NCI-H82 treated with DMSO at 0.1 percent for 48 hours (cell line): ENCODE data around the gene ENHO.

Experiments used
- DNase-seq: peaks from one replicate; lab custom pipeline; 2025; ENCODE audit not compliant: unreplicated experiment; lab: John Stamatoyannopoulos, UW

The ENHO gene

DNA sequence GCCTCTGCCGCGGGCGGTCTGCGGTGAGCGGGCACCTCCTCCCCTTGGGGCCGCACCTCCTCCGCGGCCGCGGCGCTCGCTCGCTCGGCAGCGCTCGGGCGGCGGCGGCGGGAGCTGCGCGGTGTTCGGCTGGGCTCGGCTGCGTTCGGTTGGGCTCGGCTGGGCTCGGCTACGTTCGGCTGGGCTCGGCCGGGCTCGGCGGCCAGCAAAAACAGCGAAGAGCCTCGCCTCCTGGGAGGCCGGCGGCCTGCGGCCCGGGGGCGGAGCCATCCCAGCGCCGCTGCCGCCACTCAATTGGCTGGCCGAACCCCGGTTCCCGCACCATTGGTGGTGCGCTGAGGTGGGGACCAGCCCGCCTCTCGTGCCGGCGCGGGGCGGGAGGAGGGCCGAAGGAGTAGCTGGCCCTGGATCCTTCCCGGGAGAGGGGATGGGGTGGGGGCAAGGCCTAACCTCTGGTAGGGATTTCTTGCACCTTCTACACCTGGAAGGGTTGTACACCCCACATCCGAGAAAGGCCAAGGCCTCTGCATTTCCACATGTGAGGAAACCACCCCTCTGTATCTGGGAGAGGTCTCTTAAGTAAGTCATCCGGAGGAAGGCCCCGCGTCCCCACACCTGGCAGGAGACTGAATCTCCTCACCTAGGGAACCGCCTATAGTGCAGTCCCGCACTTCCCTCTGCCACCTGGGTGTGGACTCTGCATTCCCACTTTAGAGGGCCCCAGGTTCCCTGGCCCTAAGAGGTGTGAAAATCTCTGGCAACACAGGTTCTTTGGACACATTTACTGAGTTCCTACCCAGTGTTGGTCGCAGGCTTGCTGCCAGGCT is at the start of gene ENHO:
ENHO (minus strand) TSS at position 20 of the 827 bp plus-strand sequence. CDS start 1,295 bp downstream, outside the sequence.
- peak; percentile 44 for DNase-seq

GRCh38 chr9:34572092-34572491 is 49.3 kb upstream of the ENHO start:
- DNase-seq: no peak

- no peak for DNase-seq
These were observed 48.7 kb upstream of the ENHO start for GRCh38 chr9:34571481-34571810.

DNA sequence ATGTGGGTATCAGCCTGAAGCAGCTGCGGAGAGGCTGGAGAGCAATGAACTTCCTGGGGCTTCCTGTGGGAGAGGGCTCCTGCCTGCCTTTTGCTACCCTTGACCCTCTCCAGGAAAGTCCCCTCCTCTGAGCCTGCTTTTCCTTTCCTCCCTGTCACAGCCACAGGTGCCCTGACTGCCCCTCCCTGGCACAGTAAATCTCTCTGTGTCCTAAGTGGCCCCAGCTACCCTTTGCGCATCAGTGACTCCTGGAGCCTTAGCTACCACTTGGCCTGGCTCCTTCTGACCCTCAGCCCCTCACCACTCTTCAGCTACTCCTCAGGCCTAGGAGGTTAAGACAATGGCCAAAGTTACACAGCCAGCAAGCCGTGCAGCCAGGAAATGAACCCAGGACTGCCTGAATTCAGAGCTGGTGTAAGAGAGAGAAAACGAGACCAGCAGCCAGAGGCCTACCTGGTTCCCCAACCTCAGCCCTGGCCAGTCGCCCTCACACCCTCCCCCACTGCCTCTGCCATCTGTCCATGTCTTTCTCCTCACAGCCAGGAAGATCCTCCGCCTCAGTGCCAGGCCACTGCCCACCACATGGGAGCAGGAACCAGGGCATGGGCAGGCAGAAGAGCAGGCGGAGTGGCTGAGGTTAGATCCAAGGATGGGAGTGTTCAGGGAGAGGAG is 48.2 kb upstream of the ENHO start:
- no peak for DNase-seq

- no peak for DNase-seq
These were observed 47.6 kb upstream of the ENHO start for GRCh38 chr9:34570376-34570775.

DNA sequence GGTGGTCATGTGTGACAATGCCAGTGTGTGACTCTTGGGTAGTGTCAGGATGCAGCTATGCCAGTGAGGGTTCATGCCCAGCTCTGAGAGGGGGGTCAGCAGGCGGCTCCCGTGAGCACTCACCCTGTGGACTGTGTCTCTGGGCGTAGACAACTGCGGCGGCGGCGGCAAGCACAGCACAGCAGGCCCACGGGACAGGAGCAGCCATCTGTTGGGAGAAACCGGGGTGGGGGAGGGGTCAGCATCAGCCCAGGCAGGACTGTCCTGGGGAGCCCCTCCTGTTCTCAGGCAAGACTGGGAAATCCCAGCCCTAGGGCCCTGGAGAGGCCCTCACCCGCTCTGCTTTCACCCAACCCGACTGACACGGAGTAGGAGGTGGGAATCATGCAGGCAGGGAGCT is 46.0 kb upstream of the ENHO start:
- DNase-seq: peak; percentile 20

DNA sequence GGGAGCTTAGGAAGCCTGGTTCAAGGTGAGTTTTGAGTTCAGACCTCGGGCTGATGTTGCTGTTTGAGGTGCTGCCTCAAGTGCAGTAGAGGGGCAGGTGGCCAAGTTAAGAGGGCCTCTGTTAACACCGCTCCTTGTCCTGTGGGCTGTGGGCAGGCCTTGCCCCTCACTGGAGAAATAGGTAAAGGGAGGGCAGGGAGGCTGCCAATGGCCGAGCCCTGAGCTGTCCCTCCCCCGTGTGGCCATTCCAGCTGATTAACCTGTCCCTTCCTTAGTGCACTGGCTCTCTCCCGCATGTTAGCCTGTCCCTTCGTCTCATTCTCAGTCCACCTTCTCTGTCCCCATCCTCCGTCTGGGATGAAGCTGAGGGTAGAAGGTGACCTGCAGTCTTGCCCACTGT is 45.3 kb upstream of the ENHO start:
- no peak for DNase-seq

DNA sequence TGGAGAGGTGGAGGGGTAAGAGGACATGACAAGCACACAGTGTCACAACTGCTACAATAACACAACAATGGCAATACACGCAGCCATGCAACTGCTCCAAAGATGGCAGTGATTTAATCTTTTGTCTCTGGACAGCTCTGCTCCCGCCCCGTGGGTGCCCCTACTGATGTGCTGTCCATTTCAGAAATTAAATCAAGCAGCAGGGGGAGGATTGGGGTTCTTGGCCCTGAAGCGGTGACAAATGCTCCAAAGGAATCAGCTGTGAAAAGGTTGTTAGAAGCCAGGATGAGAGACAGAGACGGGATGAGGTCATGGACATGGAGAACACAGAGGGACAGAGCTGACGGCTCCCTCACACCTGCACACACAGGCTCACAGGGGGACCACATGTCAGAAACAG is 44.2 kb upstream of the ENHO start:
- DNase-seq: no peak

- DNase-seq: no peak
These were observed 43.5 kb upstream of the ENHO start for GRCh38 chr9:34566322-34566721.

GRCh38 chr9:34565856-34566255 is 43.1 kb upstream of the ENHO start:
- no peak for DNase-seq

DNA sequence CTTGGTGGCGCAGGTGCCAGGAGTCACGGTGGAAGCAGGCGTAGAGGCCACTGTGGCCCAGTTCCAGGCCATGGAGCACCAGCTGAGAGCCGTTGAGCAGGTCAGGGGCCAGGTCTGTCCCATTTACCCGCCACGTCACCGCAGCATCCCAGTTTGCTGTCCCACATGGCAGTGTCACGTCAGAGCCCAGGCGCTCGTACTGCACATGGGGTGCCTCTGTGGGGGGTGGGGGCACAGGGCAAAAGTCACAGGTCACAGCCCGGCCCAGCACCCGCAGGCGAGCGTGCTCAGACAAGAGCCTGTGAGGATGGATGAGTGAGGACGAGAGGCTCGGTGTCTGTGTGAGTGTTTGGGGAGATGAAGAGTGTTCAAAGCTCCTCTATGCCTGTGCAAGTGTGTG is 41.8 kb upstream of the ENHO start:
- DNase-seq: no peak

DNA sequence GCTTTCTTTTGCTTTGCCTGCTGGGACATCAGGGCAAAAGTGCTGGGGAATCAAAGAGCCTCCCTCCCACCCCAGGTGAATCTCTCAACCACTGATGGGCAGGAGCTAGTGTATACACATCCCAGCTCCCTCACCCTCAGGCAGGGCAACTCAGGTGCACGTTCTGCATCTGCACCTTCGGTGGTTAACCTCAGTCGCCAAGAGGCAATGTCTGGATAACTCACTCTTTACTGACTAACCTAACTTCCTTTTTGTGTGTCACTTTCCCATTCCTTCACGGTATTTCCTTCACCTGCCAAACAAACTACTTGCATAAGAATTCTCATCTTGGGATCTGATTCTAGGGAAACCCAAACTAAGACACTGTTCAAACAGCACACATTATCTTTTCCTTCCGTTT is 40.5 kb upstream of the ENHO start:
- no peak for DNase-seq

DNA sequence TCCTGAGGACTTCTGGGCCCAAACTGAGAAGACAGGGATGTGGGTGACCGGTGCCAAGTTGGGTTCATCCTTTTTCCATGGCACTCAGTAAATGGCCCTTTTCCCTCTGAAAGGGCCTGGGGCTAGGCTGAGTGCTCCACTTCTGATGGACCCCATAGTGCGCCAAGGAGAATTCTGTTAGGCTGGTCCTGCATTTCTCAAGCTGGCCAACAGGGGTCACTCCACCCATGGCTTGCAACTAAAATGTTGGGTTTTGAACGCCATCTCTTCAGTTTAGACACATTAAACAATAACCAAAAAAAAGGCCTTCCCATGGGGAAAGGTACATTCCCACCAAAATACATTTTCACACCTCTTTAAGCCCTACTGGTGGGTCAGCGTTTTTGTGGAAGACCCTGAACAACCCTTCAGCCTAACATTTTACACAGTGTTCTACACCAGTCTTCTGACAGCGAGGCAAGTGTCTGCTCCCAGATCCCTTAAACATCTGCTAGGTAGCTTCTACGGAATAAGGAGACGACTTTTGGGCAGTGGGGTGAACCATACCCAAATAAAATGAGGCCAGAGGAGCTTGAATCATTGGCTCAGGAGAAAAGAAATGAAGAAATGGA is 39.5 kb upstream of the ENHO start:
- no peak for DNase-seq

DNA sequence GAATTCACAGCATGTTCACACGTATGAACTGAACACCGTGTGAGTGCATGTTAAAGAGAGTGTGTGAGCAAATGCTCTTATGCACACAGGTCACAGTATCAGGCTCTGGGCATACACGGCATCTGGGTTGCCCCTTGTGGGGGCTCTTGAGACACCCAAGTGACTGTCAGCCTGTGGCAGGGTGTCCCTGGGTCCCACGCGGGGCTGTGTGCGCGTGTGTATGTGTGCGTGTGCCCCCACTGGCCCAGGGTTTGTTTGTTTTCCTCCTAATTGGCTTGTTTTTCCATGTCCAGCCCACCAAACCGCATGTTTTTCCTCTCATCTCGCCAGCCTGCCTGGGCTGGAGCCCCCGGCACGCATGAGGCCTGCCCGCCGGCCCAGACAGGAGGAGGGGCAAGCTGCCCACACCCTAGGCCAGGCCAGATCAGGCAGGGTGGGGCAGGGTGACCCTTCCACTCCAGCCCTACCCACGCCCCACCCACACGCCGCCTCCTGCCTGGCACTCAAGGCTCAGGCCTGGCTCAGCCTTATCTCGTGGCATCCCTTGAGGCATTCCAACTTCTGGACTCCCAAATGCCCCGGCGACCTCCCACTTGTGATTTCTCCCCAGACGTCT is 37.9 kb upstream of the ENHO start:
- DNase-seq: no peak

DNA sequence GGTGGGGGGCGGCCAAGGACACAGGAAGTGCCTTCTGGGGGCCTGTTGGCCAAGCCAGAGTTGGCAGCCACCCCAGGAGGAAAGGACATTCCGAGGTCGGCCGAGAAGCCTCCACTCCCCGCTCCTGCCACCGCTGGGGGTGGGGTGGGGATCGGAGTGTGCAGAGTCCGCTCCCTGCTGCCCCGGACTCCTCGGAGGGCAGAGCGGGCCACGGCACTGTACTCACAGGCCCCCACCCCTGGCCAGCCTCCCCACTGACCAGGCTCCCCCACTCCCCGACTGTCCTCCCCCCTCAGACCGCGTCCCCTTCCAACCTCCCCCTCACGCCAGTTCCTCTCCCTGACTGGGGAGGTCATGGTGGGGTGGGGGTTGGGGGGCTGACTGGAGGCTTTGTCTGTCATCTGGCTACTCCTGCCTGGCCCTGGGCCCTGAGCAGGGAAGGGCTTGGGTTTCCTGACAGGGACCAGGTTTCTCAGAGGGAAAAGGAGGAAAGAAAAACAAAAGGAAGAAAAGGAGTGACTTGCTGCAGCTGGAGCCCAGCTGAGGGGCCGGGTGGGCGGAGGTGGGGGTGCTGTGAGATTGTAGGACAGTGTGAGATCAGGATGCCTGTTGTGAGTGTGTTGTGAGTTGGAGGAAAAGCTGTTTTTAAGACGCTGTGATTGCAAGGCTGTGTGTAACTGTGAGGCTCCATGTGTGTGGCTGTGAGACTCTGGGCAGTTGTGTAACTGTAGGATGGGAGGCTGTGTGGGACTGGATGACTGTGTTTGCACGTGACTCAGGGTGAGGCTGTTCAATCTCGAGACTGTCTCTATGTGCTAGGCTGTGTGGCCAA is 37.0 kb upstream of the ENHO start:
- DNase-seq: no peak

DNA sequence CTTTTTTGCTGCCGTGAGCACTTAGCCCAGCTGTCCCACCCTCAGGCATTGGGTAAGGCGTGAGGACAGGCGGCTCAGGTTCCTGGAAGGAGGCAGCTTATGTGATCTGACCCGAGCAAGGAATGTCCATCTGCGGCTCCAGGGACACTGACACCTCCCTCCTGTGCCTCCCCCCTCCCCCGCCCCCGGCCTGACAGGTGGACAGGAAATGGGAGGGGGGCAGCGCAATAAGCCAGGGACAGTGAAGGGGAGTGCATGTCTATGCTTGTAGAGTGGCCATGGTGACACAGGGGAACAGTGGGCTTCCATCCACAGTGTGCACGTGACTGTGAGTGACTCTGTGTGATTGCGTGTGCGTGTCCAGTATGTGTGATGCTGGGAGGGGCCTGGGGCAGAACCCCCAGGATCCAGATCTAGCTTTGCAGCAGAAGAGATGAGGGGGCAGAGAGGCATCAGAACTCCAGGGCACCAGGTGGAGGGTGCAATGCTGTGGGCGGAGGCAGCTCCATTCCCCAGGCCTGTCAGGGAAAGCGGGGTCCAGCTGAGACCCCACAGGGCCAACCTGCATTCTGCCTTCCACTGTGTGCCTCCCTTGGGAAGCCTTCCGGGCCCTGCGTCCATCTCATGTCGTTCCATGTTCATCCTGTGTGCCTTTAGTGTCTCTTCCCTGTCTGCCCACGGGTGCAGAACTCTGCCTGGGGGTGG is 36.3 kb upstream of the ENHO start:
- no peak for DNase-seq

DNA sequence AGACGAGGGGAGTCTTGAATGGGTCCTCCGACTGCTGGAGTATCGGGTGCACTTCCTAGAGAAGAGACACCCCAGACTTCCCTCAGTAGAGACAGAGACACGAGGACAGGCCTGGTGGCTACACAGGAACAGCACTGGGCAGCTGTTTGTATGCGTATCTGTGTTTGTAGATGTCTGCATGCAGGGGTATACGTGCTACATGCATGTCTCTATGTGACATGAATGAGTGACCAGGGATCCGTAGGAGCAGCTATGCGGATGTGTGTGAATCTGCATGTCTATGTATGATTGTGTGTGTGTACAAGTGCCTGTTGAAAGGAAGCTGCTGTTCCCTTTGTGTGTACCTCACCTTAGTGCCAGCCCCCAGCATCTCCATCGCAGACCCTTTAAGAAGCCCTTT is 35.6 kb upstream of the ENHO start:
- no peak for DNase-seq

- no peak for DNase-seq
These were observed 34.9 kb upstream of the ENHO start for GRCh38 chr9:34557426-34558321.

- DNase-seq: no peak
These were observed 34.2 kb upstream of the ENHO start for GRCh38 chr9:34556949-34557348.
